Upper lobe of right lung (tissue), 1 donor: Measurements from ENCODE around the gene CAMTA1. TPM values are rescaled to one million over a fixed set of nuclear protein-coding genes. Genes with fewer than 3 reads are reported as not detected.

Experiments used
- ATAC-seq: fragments of 200-7000 bp; cut with Tn5 transposase; one replicate; pipeline ENCODE4 v1.9.1; 2020; ENCODE audit warnings: mild to moderate bottlenecking, moderate library complexity
- DNase-seq: peaks from one replicate; pipeline ENCODE4 v3.0.0-alpha.2; 2020
- H3K27ac ChIP-seq: fragments of 200-600 bp; one replicate; pipeline ENCODE4 v1.8.0; 2022
- H3K27me3 ChIP-seq: fragments of 200-600 bp; one replicate; pipeline ENCODE4 v1.8.0; 2022; ENCODE audit warnings: mild to moderate bottlenecking
- H3K36me3 ChIP-seq: fragments of 200-600 bp; one replicate; pipeline ENCODE4 v1.8.0; 2022
- H3K4me1 ChIP-seq: fragments of 200-600 bp; one replicate; pipeline ENCODE4 v1.8.0; 2022
- H3K4me3 ChIP-seq: fragments of 200-600 bp; one replicate; pipeline ENCODE4 v1.8.0; 2022; ENCODE audit warnings: mild to moderate bottlenecking
- H3K9me3 ChIP-seq: fragments of 200-600 bp; one replicate; pipeline ENCODE4 v1.8.0; 2022
- CTCF ChIP-seq: fragments of 200-600 bp; IDR thresholded peaks from one replicate; pipeline ENCODE4 v1.8.0; 2022; ENCODE audit warnings: antibody characterized with exemption
- intact Hi-C: fragments of 100-400 bp; cut with DNase I; formaldehyde crosslinking; loops from one replicate; pipeline ENCODE4 v1.11.0; 2022
- total RNA-seq: library from RNA; stranded (reverse); fragmentation: NEBNext Ultra II Directional; extraction: Animal tissue kit (Norgen Biotek cat#: 25700); gene quantifications from one replicate; pipeline ENCODE4 v1.2.1, GENCODE V29; 2021
- donor health status: DM: no; HTN: yes; CAD: no; lungs with severe emphysema.

CAMTA1 gene
- total RNA-seq, 1 donor from 2014 or later: 63.4 TPM

DNA sequence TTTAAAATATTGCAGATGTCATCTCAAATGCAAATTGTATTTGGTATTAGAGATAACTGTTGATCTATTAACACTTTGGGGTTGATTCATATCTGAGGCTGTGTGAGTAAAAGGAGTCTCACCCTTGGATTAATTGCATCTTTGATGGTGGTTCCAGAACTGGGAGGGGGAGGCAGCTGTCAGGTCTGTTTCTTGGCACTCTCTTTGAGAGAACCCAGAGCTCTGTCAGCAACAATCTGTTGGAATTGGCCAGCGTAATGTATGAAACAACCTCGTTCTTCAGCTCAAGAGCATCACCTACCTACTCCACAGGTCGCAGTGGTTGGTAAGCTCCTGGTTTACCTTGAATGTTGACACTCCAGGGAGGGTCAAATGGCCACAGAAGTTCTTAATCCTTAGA, 424.1 kb downstream of the CAMTA1 start:
- ATAC-seq (no peak), DNase-seq (no peak)
- peaks cover 11% of the 10 kb centered on the region for H3K27me3 ChIP-seq
- H3K4me1 ChIP-seq: no peaks in the 10 kb centered on the region
- no peak for TF ChIP-seq CTCF
- H3K9me3 ChIP-seq: no peaks in the 10 kb centered on the region
- no peak overlapping the region for H3K4me3 ChIP-seq
- intact Hi-C loops: no loop called here
- no peaks in the 10 kb centered on the region for H3K36me3 ChIP-seq
- no peak overlapping the region for H3K27ac ChIP-seq

DNA sequence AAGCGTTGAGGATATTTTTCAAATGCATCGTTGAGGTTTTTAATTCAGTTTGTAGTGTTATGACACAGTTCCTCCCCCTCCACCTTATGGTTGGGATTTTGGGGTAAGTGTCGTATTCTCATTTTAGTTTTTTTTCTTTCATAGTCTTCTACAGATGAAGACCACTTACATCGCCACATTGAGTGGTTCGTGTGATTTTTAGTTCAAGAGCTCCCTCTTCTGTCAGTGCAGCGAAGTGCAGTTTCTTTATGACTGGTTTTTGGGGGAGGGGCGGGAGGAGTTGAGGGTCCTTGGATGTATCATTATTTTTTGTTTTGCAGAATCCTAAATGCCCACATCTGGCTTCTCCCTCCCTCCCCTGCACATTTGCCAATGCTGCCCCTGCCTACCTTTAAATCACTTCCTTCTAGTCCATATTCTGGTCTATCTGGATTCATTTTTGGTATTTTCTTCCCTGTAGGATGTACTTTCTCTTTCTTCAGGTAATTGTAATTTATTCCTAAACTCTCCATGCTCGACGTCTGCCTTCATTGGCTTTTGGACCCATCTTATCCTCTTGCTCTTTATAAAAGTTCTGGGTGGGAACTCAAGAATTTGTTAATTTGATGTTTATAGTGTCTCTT, 433.1 kb downstream of the CAMTA1 start:
- Histone ChIP-seq H3K27me3 (peaks cover 10% of the 10 kb centered on the region), H3K27ac (no peak overlapping the region), H3K36me3 (no peaks in the 10 kb centered on the region), H3K4me1 (no peaks in the 10 kb centered on the region), H3K9me3 (no peaks in the 10 kb centered on the region), H3K4me3 (no peak overlapping the region)
- ATAC-seq (no peak), DNase-seq (no peak)
- TF ChIP-seq CTCF: peak; percentile 61
- intact Hi-C loops: no loop called here

- H3K4me3 ChIP-seq: no peak overlapping the region
- intact Hi-C loops: no loop called here
- no peaks in the 10 kb centered on the region for H3K36me3 ChIP-seq
- TF ChIP-seq CTCF: no peak
- H3K4me1 ChIP-seq: no peaks in the 10 kb centered on the region
- DNase-seq (no peak), ATAC-seq (no peak)
- no peaks in the 10 kb centered on the region for H3K9me3 ChIP-seq
- no peak overlapping the region for H3K27ac ChIP-seq
- peaks cover 10% of the 10 kb centered on the region for H3K27me3 ChIP-seq
Measured at GRCh38 chr1:7219031-7219430, 433.8 kb downstream of the CAMTA1 start.

DNA sequence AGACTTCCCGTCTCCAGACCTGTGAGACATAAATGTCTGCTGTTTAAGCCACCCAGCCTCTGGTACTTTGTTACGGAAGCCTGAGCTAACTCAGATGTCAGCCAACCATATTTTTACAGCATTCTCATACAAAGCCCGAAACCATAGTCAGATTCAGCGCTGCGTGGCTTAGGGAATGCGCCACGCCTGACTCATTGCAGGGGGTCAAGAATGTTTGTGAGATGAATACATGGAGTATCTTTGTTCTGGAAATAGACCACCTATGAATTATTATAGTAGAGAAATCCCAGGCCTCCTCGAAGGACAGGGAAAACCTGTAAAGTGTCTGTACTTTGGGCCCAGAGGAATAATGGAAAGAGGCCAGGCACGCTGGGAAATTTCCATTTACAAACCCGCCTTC, 434.8 kb downstream of the CAMTA1 start:
- DNase-seq (no peak), ATAC-seq (no peak)
- no peak for TF ChIP-seq CTCF
- no peak overlapping the region for H3K4me3 ChIP-seq
- peaks cover 10% of the 10 kb centered on the region for H3K27me3 ChIP-seq
- H3K9me3 ChIP-seq: no peaks in the 10 kb centered on the region
- H3K4me1 ChIP-seq: no peaks in the 10 kb centered on the region
- no peaks in the 10 kb centered on the region for H3K36me3 ChIP-seq
- intact Hi-C loops: no loop called here
- H3K27ac ChIP-seq: no peak overlapping the region

DNA sequence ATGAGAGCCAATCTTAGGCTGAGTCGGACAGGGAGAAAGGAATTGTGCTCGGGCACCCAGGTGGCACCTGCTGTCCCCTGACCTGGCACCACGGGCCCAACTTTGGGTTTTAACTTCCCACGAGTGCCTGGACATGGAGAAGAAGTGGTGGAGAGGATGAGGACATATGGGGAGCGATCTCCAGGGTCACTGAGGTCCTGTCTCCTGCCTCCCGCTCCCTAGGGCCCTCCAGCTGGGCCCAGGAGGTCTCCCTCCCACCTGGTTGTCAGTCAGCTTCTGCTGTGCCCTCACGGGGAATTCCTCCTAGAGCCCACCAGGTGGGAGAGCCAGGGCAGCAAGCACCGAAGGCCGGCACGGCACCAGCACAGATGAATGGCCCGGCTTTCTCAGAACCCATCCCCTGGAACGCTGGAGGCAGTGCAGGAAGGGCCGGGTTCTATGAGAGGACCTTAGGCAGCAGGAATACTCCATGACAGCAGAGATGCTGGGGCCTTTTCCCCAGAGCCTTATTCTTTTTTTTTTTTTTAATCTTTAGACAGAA, 435.5 kb downstream of the CAMTA1 start:
- no peak for ATAC-seq
- no peaks in the 10 kb centered on the region for H3K9me3 ChIP-seq
- intact Hi-C loops: no loop called here
- H3K27me3 ChIP-seq: peaks cover 10% of the 10 kb centered on the region
- H3K4me3 ChIP-seq: no peak overlapping the region
- no peaks in the 10 kb centered on the region for H3K4me1 ChIP-seq
- TF ChIP-seq CTCF: no peak
- DNase-seq: no peak
- no peaks in the 10 kb centered on the region for H3K36me3 ChIP-seq
- no peak overlapping the region for H3K27ac ChIP-seq
